Liver (tissue), 9 donors: ENCODE results near the gene IL1RAPL1. TPM values are rescaled to one million over a fixed set of nuclear protein-coding genes. Genes with fewer than 3 reads are reported as not detected.

Experiments used
- DNase-seq: peaks from one replicate; pipeline ENCODE4 v3.0.0-alpha.2; 2017; ENCODE audit warnings: low spot score
- H3K27ac ChIP-seq, 2 donors: one replicate each; pipeline ENCODE4 v1.7.0; 2013; ENCODE audit warnings: inconsistent platforms in 2 of 2, low read length in 2 of 2, control low read depth in 1 of 2, low read depth in 1 of 2, mild to moderate bottlenecking in 1 of 2
- H3K27me3 ChIP-seq, 4 donors: one replicate each; pipeline versions ENCODE4 v1.6.1 to v1.7.0; 2013; ENCODE audit warnings: low read length in 3 of 4, inconsistent platforms in 1 of 4, mild to moderate bottlenecking in 1 of 4, moderate library complexity in 1 of 4; ENCODE audit not compliant: control insufficient read depth in 4 of 4, insufficient read depth in 4 of 4
- H3K36me3 ChIP-seq, 4 donors: one replicate each; pipeline versions ENCODE4 v1.6.1 to v1.7.0; 2013; ENCODE audit warnings: low read length in 3 of 4, mild to moderate bottlenecking in 3 of 4, low read depth in 1 of 4, moderate library complexity in 1 of 4; ENCODE audit not compliant: control insufficient read depth in 4 of 4, insufficient read depth in 3 of 4
- H3K4me1 ChIP-seq, 4 donors: one replicate each; pipeline versions ENCODE4 v1.6.1 to v1.7.0; 2013; ENCODE audit warnings: low read length in 3 of 4, mild to moderate bottlenecking in 3 of 4, moderate library complexity in 1 of 4; ENCODE audit not compliant: control insufficient read depth in 4 of 4, insufficient read depth in 4 of 4
- H3K4me3 ChIP-seq, 3 donors: one replicate each; pipeline versions ENCODE4 v1.6.1 to v1.7.0; 2013; ENCODE audit warnings: low read length in 3 of 3, control low read depth in 1 of 3, low read depth in 1 of 3, mild to moderate bottlenecking in 1 of 3
- H3K9ac ChIP-seq, 2 donors: one replicate each; pipeline ENCODE4 v1.7.0; 2013; ENCODE audit warnings: low read length in 2 of 2, mild to moderate bottlenecking in 2 of 2, moderate library complexity in 2 of 2, control low read depth in 1 of 2, low read depth in 1 of 2
- H3K9me3 ChIP-seq, 4 donors: one replicate each; pipeline versions ENCODE4 v1.6.1 to v1.7.0; 2013; ENCODE audit warnings: low read length in 3 of 4; ENCODE audit not compliant: control insufficient read depth in 4 of 4
- EGR1 ChIP-seq, 2 donors: IDR thresholded peaks; 2 replicates each; pipeline ENCODE4 v1.6.1; 2016 to 2018; ENCODE audit warnings: antibody characterized with exemption in 2 of 2, low read depth in 2 of 2
- FOXA2 ChIP-seq: IDR thresholded peaks from 2 replicates; pipeline ENCODE4 v1.6.1; 2016; ENCODE audit warnings: antibody characterized with exemption
- GABPA ChIP-seq, 2 donors: IDR thresholded peaks in 1 of 2; conservative IDR thresholded peaks in 1 of 2; 2 replicates each; pipeline ENCODE4 v1.6.1; 2016; ENCODE audit warnings: antibody characterized with exemption in 2 of 2, mild to moderate bottlenecking in 1 of 2, moderate library complexity in 1 of 2
- HNF4A ChIP-seq, 2 donors: conservative IDR thresholded peaks; 2 replicates each; pipeline ENCODE4 v1.6.1; 2016; ENCODE audit warnings: antibody characterized with exemption in 2 of 2, mild to moderate bottlenecking in 2 of 2
- HNF4G ChIP-seq: IDR thresholded peaks from 2 replicates; pipeline ENCODE4 v1.6.1; 2016; ENCODE audit warnings: antibody characterized with exemption
- NR2F2 ChIP-seq: IDR thresholded peaks from 2 replicates; pipeline ENCODE4 v1.6.1; 2016; ENCODE audit warnings: antibody characterized with exemption
- RAD21 ChIP-seq, 2 donors: IDR thresholded peaks; 2 replicates each; pipeline ENCODE4 v1.6.1; 2016; ENCODE audit warnings: antibody characterized with exemption in 2 of 2, mild to moderate bottlenecking in 2 of 2
- RXRA ChIP-seq, 2 donors: IDR thresholded peaks; 2 replicates each; pipeline ENCODE4 v1.6.1; 2017 to 2018; ENCODE audit warnings: antibody characterized with exemption in 2 of 2, mild to moderate bottlenecking in 1 of 2
- SP1 ChIP-seq: IDR thresholded peaks from 2 replicates; pipeline ENCODE4 v1.6.1; 2018; ENCODE audit warnings: antibody characterized with exemption, mild to moderate bottlenecking
- TAF1 ChIP-seq: conservative IDR thresholded peaks from 2 replicates; pipeline ENCODE4 v1.6.1; 2016; ENCODE audit warnings: antibody characterized with exemption, mild to moderate bottlenecking
- YY1 ChIP-seq: IDR thresholded peaks from 2 replicates; pipeline ENCODE4 v1.6.1; 2016; ENCODE audit warnings: antibody characterized with exemption, mild to moderate bottlenecking
- WGBS: extraction: QIAGEN DNeasy Blood & Tissue Kit; methylation state at CpG from one replicate; pipeline ENCODE4 v1.1.7; 2013; 5-methylcytosine and 5-hydroxymethylcytosine counted together
- polyA plus RNA-seq, 2 donors: library from polyadenylated mRNA; stranded (reverse) in 1 of 2; unstranded in 1 of 2; fragments of 200-250 nt in 1 of 2; fragments of >200 nt in 1 of 2; fragmentation: Nextera tagmentation in 1 of 2; extraction: Ambion mirVana in 1 of 2; gene quantifications; one replicate each; pipeline versions ENCODE4 v1.2.1 to v1.2.3, GENCODE V29; 2013 to 2015
- total RNA-seq, 2 donors: library from RNA; depleted of rRNA; stranded (reverse); fragments of >200 nt; gene quantifications; one replicate each; pipeline ENCODE4 v1.2.3, GENCODE V29; 2014
- TF ChIP-seq, protein P1 (sequence below): IDR thresholded peaks from 2 replicates; pipeline ENCODE4 v1.6.1; 2016; ENCODE audit warnings: antibody characterized with exemption, mild to moderate bottlenecking
- TF ChIP-seq, protein P2 (sequence below): IDR thresholded peaks from 2 replicates; pipeline ENCODE4 v1.6.1; 2016; ENCODE audit warnings: antibody characterized with exemption
- TF ChIP-seq, protein P3 (sequence below): fragments of 150-350 bp; IDR thresholded peaks from 2 replicates; pipeline ENCODE4 v1.5.1; 2017; ENCODE audit warnings: improper control_type of control experiment, low read depth, low read length; ENCODE audit not compliant: missing input control
- donor health status: healthy.
- donor health status: healthy.
- donor health status: healthy.
- donor health status: healthy.
- donor health status: healthy.

The IL1RAPL1 gene
- total and polyA plus RNA-seq, 4 donors = 0.08 to 0.33 TPM; not detected in 2

DNA sequence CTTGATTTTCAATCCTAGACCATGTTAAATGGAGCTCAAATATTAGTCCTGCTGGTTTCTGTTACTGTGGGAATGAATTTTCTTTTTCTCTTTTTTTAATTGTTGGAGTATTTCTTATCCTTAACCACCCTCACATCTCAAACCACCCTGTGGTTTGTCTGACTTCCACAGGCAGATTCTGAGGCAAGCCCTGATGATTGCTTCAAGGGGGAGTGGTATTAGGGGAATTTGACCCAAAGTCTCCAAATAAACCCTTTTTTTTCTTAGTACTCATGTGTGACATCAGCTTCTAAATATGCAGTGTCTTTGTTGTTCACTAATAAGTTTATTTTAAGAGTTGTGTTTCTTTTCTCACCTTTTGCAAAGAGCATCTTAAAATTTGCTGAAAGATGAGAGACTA, 810.3 kb downstream of the IL1RAPL1 start (continued):
- TF ChIP-seq, protein P1, sequence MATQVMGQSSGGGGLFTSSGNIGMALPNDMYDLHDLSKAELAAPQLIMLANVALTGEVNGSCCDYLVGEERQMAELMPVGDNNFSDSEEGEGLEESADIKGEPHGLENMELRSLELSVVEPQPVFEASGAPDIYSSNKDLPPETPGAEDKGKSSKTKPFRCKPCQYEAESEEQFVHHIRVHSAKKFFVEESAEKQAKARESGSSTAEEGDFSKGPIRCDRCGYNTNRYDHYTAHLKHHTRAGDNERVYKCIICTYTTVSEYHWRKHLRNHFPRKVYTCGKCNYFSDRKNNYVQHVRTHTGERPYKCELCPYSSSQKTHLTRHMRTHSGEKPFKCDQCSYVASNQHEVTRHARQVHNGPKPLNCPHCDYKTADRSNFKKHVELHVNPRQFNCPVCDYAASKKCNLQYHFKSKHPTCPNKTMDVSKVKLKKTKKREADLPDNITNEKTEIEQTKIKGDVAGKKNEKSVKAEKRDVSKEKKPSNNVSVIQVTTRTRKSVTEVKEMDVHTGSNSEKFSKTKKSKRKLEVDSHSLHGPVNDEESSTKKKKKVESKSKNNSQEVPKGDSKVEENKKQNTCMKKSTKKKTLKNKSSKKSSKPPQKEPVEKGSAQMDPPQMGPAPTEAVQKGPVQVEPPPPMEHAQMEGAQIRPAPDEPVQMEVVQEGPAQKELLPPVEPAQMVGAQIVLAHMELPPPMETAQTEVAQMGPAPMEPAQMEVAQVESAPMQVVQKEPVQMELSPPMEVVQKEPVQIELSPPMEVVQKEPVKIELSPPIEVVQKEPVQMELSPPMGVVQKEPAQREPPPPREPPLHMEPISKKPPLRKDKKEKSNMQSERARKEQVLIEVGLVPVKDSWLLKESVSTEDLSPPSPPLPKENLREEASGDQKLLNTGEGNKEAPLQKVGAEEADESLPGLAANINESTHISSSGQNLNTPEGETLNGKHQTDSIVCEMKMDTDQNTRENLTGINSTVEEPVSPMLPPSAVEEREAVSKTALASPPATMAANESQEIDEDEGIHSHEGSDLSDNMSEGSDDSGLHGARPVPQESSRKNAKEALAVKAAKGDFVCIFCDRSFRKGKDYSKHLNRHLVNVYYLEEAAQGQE = no peak
- TF ChIP-seq NR2F2 = no peak

- H3K36me3 ChIP-seq = no peaks in the 10 kb centered on the region
- no peak for DNase-seq
- no peak overlapping the region for H3K27ac ChIP-seq
- TF ChIP-seq SP1 (no peak), HNF4A (conservative IDR thresholded peaks at IDR 0.05) (no peak), YY1 (no peak), TAF1 (no peak), NR2F2 (no peak), HNF4G (no peak), FOXA2 (no peak), EGR1 (IDR thresholded peaks at IDR 0.05; ENCODE audit: low read depth in 2 of 2) (no peak), RXRA (IDR thresholded peaks at IDR 0.05) (no peak), RAD21 (IDR thresholded peaks at IDR 0.05) (no peak), GABPA (IDR thresholded peaks at IDR 0.05 in 1 of 2, conservative IDR thresholded peaks at IDR 0.05 in 1 of 2) (no peak)
- TF ChIP-seq, protein P2, sequence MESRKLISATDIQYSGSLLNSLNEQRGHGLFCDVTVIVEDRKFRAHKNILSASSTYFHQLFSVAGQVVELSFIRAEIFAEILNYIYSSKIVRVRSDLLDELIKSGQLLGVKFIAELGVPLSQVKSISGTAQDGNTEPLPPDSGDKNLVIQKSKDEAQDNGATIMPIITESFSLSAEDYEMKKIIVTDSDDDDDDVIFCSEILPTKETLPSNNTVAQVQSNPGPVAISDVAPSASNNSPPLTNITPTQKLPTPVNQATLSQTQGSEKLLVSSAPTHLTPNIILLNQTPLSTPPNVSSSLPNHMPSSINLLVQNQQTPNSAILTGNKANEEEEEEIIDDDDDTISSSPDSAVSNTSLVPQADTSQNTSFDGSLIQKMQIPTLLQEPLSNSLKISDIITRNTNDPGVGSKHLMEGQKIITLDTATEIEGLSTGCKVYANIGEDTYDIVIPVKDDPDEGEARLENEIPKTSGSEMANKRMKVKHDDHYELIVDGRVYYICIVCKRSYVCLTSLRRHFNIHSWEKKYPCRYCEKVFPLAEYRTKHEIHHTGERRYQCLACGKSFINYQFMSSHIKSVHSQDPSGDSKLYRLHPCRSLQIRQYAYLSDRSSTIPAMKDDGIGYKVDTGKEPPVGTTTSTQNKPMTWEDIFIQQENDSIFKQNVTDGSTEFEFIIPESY = no peak
- TF ChIP-seq, protein P1 = no peak
- TF ChIP-seq, protein P3, sequence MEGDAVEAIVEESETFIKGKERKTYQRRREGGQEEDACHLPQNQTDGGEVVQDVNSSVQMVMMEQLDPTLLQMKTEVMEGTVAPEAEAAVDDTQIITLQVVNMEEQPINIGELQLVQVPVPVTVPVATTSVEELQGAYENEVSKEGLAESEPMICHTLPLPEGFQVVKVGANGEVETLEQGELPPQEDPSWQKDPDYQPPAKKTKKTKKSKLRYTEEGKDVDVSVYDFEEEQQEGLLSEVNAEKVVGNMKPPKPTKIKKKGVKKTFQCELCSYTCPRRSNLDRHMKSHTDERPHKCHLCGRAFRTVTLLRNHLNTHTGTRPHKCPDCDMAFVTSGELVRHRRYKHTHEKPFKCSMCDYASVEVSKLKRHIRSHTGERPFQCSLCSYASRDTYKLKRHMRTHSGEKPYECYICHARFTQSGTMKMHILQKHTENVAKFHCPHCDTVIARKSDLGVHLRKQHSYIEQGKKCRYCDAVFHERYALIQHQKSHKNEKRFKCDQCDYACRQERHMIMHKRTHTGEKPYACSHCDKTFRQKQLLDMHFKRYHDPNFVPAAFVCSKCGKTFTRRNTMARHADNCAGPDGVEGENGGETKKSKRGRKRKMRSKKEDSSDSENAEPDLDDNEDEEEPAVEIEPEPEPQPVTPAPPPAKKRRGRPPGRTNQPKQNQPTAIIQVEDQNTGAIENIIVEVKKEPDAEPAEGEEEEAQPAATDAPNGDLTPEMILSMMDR = no peak
- no peak overlapping the region for H3K4me3 ChIP-seq
- H3K9ac ChIP-seq = no peak overlapping the region
- H3K9me3 ChIP-seq = no peaks in the 10 kb centered on the region
- H3K27me3 ChIP-seq = no peaks in the 10 kb centered on the region
- 94% methylated on average over 4 of the region's 4 CpGs for WGBS
- no peaks in the 10 kb centered on the region for H3K4me1 ChIP-seq
These were observed 820.1 kb downstream of the IL1RAPL1 start for GRCh38 chrX:29407357-29407756.
